UCSD-AML1 (cell line): ENCODE measurements around the gene RECQL5.

Experiments used
- DNase-seq: peaks from one replicate; lab custom pipeline; 2025; ENCODE audit not compliant: unreplicated experiment; lab: John Stamatoyannopoulos, UW

Gene RECQL5

DNA sequence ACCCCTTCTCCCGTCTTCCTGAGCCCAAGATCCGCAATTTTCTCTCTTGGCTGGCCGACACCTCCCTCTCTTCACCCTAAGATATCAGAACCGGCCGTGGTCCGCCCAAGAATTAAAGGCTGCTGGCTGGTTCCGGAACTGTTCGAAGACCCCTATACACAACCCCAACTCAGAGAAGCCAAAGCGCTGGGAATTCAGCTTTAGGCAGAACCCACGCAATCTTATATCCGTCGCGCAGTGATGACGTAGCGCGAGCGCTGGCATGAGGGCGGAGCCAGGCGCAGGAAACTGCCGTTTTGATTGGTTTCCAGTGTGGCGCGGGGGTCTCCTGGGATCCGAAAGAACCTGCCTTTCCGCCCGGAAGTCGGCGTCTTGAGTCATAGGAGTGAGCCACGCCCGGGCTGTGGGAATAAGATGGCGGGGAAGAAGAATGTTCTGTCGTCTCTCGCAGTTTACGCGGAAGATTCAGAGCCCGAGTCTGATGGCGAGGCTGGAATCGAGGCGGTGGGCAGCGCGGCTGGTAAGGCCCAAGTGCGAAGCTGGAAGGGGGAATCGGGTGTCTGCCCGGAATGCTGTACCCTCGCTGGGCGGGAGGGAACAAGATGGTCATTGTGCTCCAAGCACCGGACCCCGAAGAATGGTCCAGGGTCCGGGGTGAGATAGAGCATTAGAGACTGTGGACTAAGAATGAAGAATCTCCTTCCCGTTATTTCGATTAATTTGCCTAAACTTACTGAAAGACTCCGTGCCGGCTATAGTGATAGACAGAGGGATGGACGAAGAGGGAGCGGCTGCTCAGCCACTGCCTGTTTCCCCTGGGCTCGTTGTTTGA, at the start of gene RECQL5, which contains the start of gene SAP30BP:
Gene RECQL5 (minus strand): TSS at position 196 of the 832 bp plus-strand sequence. CDS start 597 bp downstream, outside the sequence.
Gene SAP30BP (plus strand): TSS at position 380 of the 832 bp plus-strand sequence. CDS start 35 bp downstream, at position 415.
- peak; percentile 96 for DNase-seq

DNA sequence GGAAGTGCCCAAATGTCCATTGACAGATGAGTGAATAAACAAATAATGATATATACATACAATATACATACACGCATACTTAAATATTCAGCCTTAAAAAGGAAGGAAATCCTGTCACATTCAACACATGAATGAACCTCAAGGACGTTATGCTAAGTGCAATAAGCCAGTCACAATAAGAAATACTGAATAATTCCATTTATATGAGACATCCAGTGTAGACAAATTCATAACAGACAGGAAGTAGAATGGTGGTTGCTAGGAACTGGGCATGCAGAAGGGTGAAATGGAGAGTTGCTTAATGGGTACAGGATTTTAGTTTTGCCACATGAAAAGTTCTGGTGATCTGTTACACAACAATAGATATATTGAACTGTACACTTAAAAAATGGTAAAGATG, 45.5 kb upstream of the RECQL5 start:
- DNase-seq = no peak

GRCh38 chr17:75707079-75707571, 40.2 kb upstream of the RECQL5 start:
- no peak for DNase-seq

DNA sequence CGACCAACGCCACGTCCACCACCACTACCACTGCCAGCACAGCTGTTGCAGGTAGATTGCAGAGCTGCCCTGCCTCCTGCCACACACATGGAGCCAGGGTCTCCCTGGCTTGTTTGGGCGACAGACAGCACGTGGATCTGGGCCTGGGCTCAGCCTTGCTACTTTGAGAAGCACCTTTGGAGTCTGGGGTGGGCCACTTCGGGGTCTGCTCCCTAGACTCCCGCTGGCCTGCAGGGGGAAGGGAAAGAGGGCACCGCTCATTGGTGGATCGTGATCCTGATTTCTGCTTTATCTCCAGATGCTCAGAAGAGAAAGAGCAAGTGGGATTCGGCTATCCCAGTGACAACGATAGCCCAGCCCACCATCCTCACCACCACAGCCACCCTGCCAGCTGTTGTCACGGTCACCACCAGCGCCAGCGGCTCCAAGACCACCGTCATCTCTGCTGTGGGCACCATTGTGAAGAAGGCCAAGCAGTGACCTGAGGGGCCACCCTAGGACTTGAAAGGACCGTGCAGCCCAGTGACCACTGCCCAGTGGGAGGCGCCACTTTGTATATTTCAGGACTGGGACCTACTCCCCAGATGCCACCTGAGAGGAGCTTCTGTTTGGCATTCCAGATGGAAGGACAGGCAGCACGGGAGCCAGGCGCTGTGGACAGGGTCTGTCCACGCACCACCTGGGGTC, 39.2 kb upstream of the RECQL5 start:
- DNase-seq = no peak

GRCh38 chr17:75704963-75705875, 38.3 kb upstream of the RECQL5 start:
- no peak for DNase-seq

GRCh38 chr17:75703591-75703990, 36.6 kb upstream of the RECQL5 start:
- DNase-seq = no peak

GRCh38 chr17:75703191-75703590, 36.2 kb upstream of the RECQL5 start:
- no peak for DNase-seq

GRCh38 chr17:75701288-75701687, 34.3 kb upstream of the RECQL5 start:
- DNase-seq = no peak

DNA sequence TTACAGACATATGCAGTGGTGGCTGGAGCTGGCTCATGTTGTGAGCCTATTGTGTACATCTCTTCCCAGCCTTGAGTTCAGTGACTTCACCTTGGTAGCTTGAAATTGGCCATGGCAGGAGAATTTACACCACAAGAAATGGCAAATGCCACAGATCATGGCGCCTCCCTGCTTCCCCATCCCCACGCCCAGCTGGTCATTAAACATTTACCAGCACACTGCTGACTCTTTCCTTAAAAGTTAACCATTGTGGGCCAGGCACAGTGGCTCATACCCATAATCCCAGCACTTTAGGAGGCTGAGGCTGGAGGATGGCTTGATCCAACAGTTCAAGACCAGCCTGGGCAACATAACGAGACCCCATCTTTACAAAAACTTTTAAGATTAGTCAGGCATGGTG, 31.7 kb upstream of the RECQL5 start:
- DNase-seq = no peak

GRCh38 chr17:75697651-75698291, 30.8 kb upstream of the RECQL5 start:
- no peak for DNase-seq

DNA sequence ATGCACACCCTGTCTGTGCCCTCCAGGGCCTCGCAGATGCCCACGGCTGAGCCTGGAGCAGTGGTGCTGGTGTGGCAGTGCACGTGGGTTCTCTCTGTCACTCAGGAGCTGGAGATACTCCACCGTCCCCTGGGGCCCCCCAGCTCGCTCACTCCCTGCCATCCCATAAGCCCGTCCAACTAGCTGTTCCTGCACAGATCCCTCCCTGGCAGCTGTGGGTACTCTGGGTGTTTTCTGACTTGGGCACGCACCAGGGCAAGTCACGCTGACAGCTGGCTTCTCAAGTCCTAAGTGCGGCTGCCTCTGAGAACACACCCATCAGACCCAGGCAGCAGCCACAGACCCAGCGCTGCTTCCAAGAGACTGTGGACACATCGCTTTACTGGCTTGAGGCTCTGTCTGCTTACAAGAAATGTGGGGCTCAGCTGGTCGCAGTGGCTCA, 28.9 kb upstream of the RECQL5 start:
- DNase-seq = no peak

DNA sequence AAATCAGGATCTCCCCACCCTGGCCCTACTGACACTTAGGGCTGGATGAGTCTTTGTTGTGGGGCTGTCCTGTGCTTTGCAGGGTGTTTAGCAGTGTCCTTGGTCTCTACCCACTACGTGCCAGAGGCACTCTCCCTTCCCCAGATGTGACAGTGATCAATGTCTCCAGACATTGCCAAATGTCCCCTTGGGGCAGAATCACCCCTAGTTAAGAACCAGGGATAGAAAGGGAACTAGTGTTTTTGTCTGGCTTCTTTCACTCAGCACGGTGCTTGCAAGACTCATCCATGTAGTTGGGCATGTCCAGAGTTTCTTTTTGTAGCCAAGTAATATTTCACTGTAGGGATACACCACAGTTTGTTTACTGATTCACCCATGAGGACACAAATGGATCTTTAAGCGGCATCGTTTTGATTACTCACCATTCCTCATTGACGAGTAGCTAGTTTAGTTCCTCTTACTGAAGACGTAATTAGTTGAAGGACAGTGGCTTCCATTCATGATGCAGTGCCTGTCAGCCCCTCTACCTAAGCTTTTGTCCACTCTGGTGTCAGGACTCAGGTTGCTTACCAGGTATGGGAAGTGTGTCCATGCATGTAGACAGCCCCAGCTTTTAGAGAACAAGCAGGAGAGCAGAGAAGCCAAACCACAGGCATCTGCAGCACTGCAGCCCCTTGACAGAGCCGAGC, 28.3 kb upstream of the RECQL5 start:
- DNase-seq = no peak

DNA sequence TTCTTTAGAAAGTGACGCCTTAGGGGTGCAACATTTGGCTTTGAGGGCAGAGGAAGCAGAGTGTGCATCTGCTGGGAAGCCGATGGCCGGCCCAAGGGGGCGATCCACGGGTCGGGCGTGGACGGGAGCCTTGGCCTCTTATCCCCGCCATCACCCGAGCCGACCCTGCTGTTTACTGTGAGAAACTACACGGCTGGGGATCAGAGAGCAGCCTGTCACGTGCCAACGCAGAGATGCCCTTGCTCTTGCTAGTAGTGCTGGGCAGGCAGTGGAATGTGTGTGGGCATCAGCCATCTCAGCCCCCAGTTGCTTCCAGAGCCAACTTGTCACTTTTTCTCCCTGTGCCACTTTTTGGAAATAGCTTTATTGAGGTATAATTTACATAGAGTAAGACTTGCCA, 27.6 kb upstream of the RECQL5 start:
- no peak for DNase-seq

DNA sequence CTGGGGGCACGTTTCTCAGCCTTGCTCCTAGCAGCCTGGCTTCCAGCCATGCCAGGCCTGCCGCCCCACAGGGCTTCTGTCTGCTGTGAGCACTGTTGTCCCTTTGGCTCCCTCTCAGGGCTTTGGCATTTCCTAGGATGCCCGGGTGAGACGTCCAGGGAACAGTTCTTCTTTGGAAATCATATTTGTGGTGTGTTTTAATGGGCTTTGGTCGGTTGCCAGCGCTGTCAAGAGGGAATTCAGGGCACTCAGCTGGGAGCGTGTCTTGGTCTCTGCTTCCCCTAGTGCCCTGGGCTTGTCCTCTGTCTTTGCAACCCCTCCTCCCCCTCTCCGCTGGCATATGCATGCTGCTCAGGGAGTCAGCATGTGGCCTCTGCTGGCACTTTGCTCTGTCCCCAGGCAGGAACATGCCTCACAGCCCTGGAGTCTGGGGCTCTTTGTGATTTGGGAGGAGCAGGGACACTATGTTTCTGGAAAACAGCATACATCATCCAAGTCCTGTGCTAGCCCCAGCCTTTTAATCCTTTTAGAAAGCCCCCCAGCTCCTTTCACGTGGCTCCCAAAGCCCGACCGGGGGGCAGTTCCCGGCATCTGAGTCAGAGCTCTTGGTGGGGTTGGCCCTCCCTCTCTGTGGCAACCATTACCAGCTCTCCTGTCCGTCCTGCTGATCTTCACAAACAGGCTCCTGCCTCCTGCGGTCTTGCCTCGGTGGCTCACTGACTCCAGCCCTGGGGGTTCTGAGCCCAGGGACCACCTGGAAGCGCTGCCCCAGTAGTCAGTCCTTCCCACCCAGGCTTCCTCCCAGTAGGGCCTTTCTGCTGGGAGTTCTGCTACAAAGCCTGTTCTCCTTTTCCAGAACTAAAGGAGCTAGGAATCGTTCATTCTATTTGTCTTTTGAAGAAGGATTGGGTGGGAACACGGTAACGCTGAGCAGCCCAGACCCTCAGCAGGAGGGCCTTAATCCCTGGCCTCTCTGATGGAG, 26.8 kb upstream of the RECQL5 start:
- no peak for DNase-seq

- DNase-seq = no peak
These were observed 26.0 kb upstream of the RECQL5 start for GRCh38 chr17:75692976-75693375.

GRCh38 chr17:75691801-75692626, 25.1 kb upstream of the RECQL5 start:
- DNase-seq = no peak

GRCh38 chr17:75691371-75691791, 24.4 kb upstream of the RECQL5 start:
- DNase-seq = peak; percentile 47

DNA sequence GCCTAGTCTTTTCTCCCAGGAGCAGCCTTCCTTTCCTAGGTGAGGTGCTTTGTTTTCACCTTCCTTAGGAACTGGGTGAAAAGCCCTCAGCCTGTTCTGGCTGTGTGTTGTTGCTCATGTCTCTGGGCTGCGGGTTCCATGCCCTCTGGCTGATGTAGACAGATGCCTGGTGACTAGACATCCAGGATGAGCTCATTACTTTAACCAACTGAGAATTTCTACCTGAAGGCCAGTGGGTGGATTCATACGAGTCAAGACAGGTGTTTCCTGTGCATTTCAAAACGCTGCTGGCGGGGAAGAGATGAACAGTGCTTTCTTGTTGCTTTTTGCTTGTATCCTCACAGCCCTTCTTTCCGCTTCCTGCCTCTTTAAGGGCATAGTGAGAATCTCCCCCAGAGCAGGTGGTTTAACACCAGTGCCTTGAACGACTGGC, 22.5 kb upstream of the RECQL5 start:
- no peak for DNase-seq
